Neural crest cell (in vitro differentiated cells): ENCODE results near the gene NR5A2. TPM values are rescaled to one million over a fixed set of nuclear protein-coding genes. Genes with fewer than 3 reads are reported as not detected.
"Not testable (repeated sequence)": the region's sequence is repeated elsewhere in the genome, so short reads cannot be mapped to it uniquely, and the experiment has no call there.

Experiments
- DNase-seq: peaks from one replicate; pipeline ENCODE4 v3.0.0; 2021; ENCODE audit warnings: low read depth, mixed read lengths, low spot score
- H3K27ac Mint-ChIP-seq: one replicate; pipeline ENCODE4 v1.8.0; 2021; ENCODE audit warnings: mild to moderate bottlenecking, mixed read lengths; ENCODE audit not compliant: unreplicated experiment
- H3K27me3 Mint-ChIP-seq: 2 replicates; pipeline ENCODE4 v1.8.0; 2021; ENCODE audit warnings: low read depth, mild to moderate bottlenecking, mixed read lengths
- H3K36me3 Mint-ChIP-seq: 2 replicates; pipeline ENCODE4 v1.8.0; 2021; ENCODE audit warnings: low read depth, mild to moderate bottlenecking, mixed read lengths
- H3K4me1 Mint-ChIP-seq: 2 replicates; pipeline ENCODE4 v1.8.0; 2021; ENCODE audit warnings: mixed read lengths
- H3K4me3 Mint-ChIP-seq: one replicate; pipeline ENCODE4 v1.8.0; 2021; ENCODE audit warnings: mild to moderate bottlenecking, mixed read lengths
- H3K9me3 Mint-ChIP-seq: 2 replicates; pipeline ENCODE4 v1.8.0; 2021; ENCODE audit warnings: mixed read lengths
- total RNA-seq: library from RNA; stranded (reverse); gene quantifications from 2 replicates; pipeline ENCODE4 v1.2.1, GENCODE V29; 2021
- TF ChIP-seq, protein P1 (sequence below): fragments of 200-600 bp; sonication (generic); conservative IDR thresholded peaks from 2 replicates; pipeline ENCODE4 v1.5.0; 2021; ENCODE audit warnings: antibody characterized with exemption, mild to moderate bottlenecking

Gene NR5A2
- total RNA-seq, 1 donor from 2014 or later, result not detected

DNA sequence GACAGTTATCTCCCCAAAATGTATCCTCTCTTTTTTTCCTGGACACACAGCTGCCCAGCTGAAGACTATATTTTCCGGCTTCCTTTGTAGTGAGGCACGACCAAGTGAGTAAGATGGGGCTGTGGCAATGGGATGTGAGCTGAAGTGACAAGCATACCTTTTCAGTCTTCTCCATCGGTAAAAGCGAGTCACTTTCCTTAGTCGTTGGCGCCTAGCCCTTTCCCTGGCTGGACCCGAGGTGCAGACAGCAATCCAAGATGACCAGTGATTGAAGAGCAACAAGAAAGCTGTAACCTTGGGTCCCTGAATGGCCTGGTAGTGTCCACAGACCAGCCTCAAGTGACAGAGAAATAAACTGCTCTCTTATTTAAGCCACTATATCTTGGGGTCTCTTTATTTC is 155.2 kb downstream of the NR5A2 start:
- H3K36me3 Mint-ChIP-seq, result no peaks in the 10 kb centered on the region
- peaks cover 6% of the 10 kb centered on the region for H3K4me1 Mint-ChIP-seq
- H3K4me3 Mint-ChIP-seq, result no peak overlapping the region
- no peaks in the 10 kb centered on the region for H3K27me3 Mint-ChIP-seq
- DNase-seq, result no peak
- TF ChIP-seq, protein P1, sequence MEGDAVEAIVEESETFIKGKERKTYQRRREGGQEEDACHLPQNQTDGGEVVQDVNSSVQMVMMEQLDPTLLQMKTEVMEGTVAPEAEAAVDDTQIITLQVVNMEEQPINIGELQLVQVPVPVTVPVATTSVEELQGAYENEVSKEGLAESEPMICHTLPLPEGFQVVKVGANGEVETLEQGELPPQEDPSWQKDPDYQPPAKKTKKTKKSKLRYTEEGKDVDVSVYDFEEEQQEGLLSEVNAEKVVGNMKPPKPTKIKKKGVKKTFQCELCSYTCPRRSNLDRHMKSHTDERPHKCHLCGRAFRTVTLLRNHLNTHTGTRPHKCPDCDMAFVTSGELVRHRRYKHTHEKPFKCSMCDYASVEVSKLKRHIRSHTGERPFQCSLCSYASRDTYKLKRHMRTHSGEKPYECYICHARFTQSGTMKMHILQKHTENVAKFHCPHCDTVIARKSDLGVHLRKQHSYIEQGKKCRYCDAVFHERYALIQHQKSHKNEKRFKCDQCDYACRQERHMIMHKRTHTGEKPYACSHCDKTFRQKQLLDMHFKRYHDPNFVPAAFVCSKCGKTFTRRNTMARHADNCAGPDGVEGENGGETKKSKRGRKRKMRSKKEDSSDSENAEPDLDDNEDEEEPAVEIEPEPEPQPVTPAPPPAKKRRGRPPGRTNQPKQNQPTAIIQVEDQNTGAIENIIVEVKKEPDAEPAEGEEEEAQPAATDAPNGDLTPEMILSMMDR, result no peak
- no peak overlapping the region for H3K27ac Mint-ChIP-seq
- peaks cover 11% of the 10 kb centered on the region for H3K9me3 Mint-ChIP-seq

DNA sequence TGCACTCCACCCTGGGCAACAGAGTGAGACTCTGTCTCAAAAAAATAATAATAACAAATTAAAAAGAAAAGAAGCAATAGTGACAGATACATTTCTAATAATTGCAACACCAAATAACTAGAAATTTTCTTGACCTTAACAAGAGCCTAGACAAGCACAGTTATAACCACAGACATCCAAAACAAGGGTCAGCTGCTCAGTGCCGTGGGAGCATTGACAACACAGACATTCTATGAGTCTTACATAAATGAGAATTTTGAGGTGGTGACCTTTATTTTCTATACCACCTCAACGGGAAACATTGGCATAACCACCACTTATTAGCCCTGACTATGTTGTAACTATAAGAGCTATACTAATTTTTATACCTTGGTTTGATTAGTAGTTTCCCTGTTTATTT is 156.1 kb downstream of the NR5A2 start:
- Mint-ChIP-seq H3K27me3 (no peaks in the 10 kb centered on the region), H3K36me3 (no peaks in the 10 kb centered on the region), H3K27ac (no peak overlapping the region), H3K9me3 (peaks cover 11% of the 10 kb centered on the region), H3K4me1 (peaks cover 6% of the 10 kb centered on the region), H3K4me3 (no peak overlapping the region)
- TF ChIP-seq, protein P1, result no peak
- no peak for DNase-seq

DNA sequence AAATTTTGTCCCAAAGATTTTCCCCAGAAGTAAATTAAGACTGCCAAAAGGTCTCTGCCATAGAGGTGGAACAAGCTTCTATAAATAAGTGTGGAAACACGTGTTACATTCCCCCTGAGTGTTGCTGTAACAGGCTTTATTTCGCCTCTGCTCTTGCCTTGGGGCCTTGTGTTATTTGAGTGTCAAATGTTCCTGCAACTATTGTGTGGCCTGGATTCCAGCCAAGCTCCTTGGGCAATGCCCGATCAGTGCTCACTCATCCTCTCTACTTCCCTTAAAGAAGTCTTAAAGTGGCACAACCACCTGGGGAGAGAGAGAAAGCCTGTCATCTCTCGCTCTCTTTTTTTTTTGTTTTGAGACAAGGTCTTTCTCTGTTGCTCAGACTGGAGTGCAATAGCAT is 156.7 kb downstream of the NR5A2 start:
- Mint-ChIP-seq H3K4me1 (peaks cover 6% of the 10 kb centered on the region), H3K9me3 (peaks cover 11% of the 10 kb centered on the region), H3K27me3 (no peaks in the 10 kb centered on the region), H3K27ac (no peak overlapping the region), H3K36me3 (no peaks in the 10 kb centered on the region), H3K4me3 (no peak overlapping the region)
- TF ChIP-seq, protein P1, result no peak
- no peak for DNase-seq

DNA sequence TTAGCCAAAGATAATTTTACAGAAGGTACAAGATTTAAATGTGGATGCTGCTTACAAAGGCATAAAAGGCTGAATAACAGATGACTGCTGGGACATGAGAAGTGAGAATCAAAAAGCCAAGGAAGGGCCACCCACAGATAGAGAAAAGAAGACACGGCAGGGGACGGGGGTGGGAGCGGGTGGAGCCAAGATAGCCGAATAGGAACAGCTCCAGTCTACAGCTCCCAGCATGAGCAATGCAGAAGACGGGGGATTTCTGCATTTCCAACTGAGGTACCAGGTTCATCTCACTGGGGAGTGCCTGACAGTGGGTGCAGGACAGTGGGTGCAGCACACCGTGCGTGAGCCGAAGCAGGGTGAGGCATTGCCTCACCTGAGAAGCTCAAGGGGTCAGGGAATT is 157.7 kb downstream of the NR5A2 start:
- not testable (repeated sequence) for H3K4me1 Mint-ChIP-seq, H3K27ac Mint-ChIP-seq, DNase-seq, H3K4me3 Mint-ChIP-seq, H3K36me3 Mint-ChIP-seq, H3K27me3 Mint-ChIP-seq
- peaks cover 11% of the 10 kb centered on the region for H3K9me3 Mint-ChIP-seq

DNA sequence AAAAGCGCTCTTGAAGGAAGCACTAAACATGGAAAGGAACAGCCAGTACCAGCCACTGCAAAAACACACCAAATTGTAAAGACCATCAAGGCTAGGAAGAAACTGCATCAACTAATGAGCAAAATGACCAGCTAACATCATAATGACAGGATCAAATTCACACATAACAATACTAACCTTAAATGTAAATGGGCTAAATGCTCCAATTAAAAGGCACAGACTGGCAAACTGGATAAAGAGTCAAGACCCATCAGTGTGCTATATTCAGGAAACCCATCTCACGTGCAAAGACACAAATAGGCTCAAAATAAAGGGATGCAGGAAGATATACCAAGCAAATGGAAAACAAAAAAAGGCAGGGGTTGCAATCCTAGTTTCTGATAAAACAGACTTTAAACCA is 159.8 kb downstream of the NR5A2 start:
- H3K27me3 Mint-ChIP-seq, H3K4me3 Mint-ChIP-seq, H3K9me3 Mint-ChIP-seq, DNase-seq, H3K4me1 Mint-ChIP-seq, H3K36me3 Mint-ChIP-seq, H3K27ac Mint-ChIP-seq: not testable (repeated sequence)

DNA sequence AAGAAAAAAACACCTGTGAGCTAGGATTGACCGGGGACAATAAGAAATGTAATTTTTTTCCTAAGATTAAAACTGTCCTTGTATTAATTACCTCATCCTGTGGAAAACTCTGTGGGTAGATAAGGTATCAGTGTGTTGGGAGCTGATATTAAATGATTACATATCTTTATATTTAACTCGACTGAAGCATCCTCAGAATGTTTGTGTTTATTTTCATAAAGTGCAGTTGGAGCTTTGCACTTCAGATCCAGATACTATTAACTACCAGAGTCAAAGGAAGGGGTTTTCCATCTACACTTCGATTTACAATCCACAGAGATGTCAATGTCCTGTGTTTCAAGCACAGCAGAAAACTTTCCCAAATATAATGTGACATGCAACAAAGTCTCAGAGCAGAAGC is 164.5 kb downstream of the NR5A2 start:
- no peaks in the 10 kb centered on the region for H3K4me1 Mint-ChIP-seq
- no peaks in the 10 kb centered on the region for H3K36me3 Mint-ChIP-seq
- H3K27me3 Mint-ChIP-seq, result no peaks in the 10 kb centered on the region
- no peak for DNase-seq
- no peak overlapping the region for H3K4me3 Mint-ChIP-seq
- peaks cover 3% of the 10 kb centered on the region for H3K9me3 Mint-ChIP-seq
- TF ChIP-seq, protein P1, result no peak
- H3K27ac Mint-ChIP-seq, result no peak overlapping the region

DNA sequence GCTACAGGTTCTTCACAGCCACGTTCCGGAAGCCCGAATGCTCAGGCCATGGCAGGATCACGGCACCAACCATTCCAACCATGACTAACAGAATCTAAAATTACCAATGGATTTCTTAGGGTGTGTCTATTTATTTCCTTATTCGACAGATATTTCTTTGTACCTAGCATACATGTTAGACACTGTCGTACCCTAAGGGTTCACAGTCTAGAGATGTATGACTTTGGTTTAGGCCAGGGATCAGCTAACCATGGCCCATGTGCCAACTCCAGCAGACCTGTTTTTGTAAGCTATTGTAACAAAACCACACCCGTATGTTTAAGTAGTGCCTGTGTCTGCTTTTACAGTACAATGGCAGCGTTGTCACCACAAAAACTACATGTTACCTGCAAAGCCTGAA is 167.0 kb downstream of the NR5A2 start:
- no peaks in the 10 kb centered on the region for H3K9me3 Mint-ChIP-seq

More for the DNA sequence above, 167.0 kb downstream of the NR5A2 start:
- H3K27me3 Mint-ChIP-seq, result no peaks in the 10 kb centered on the region
- H3K27ac Mint-ChIP-seq, result no peak overlapping the region
- H3K4me1 Mint-ChIP-seq, result no peaks in the 10 kb centered on the region
- no peaks in the 10 kb centered on the region for H3K36me3 Mint-ChIP-seq
- no peak overlapping the region for H3K4me3 Mint-ChIP-seq
- TF ChIP-seq, protein P1, result no peak
- no peak for DNase-seq
